PC-9 (cell line): Measurements from ENCODE around the gene DNAJB1.

Experiments
- EZH2 ChIP-seq: fragments of 200-600 bp; sonication (generic); IDR thresholded peaks from 2 replicates; pipeline ENCODE4 v1.8.0; 2017; ENCODE audit warnings: antibody characterized with exemption, low read depth
- TF ChIP-seq, protein P1 (sequence below): fragments of 200-600 bp; sonication (generic); conservative IDR thresholded peaks from 2 replicates; pipeline ENCODE4 v1.6.1; 2017; ENCODE audit warnings: mixed run types, antibody characterized with exemption, mild to moderate bottlenecking, moderate library complexity

DNA sequence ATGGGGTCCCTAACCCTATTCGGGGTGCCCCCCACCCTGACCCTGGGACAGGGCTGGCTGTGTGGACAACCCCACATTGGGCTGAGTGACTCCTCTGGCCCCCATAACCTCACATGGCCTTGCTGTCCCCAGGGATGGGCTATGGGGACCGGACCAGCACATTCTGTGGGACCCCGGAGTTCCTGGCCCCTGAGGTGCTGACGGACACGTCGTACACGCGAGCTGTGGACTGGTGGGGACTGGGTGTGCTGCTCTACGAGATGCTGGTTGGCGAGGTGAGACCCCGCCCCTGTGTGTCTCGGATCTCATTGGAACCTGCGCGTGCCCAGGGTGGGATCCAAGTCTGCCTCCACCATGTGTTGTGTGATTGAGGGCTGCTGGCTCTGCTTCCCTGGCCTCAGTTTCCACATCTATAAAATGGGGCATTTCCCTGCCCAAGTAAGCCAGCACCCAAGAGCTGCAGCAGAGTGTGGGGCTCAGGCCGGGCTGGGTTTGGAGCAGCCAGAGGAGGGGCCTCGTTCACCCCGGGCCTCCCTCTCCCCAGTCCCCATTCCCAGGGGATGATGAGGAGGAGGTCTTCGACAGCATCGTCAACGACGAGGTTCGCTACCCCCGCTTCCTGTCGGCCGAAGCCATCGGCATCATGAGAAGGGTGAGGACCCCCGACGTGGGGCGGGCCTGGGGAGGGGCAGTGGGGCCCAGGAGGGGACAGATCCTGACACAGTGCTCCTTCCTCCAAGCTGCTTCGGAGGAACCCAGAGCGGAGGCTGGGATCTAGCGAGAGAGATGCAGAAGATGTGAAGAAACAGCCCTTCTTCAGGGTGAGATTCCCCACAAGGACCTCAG lies 47.9 kb downstream of the DNAJB1 start:
- no peak for TF ChIP-seq EZH2
- TF ChIP-seq, protein P1, sequence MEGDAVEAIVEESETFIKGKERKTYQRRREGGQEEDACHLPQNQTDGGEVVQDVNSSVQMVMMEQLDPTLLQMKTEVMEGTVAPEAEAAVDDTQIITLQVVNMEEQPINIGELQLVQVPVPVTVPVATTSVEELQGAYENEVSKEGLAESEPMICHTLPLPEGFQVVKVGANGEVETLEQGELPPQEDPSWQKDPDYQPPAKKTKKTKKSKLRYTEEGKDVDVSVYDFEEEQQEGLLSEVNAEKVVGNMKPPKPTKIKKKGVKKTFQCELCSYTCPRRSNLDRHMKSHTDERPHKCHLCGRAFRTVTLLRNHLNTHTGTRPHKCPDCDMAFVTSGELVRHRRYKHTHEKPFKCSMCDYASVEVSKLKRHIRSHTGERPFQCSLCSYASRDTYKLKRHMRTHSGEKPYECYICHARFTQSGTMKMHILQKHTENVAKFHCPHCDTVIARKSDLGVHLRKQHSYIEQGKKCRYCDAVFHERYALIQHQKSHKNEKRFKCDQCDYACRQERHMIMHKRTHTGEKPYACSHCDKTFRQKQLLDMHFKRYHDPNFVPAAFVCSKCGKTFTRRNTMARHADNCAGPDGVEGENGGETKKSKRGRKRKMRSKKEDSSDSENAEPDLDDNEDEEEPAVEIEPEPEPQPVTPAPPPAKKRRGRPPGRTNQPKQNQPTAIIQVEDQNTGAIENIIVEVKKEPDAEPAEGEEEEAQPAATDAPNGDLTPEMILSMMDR, result no peak
